OCI-LY3 (cell line): ENCODE data around the gene CCDC110.

Experiments
- H2AFZ ChIP-seq: fragments of 200-600, 300-600 bp; shearing (Covaris generic); 2 replicates; pipeline ENCODE4 v1.6.0; 2014; ENCODE audit warnings: antibody characterized with exemption, low read depth, low read length
- H3K27ac ChIP-seq: fragments of 200-600, 300-600 bp; sonication (generic); 2 replicates; pipeline ENCODE4 v1.5.1; 2014; ENCODE audit warnings: mild to moderate bottlenecking, low read length, moderate library complexity, mixed read lengths
- H3K27me3 ChIP-seq: fragments of 200-600, 300-600 bp; sonication (generic); 2 replicates; pipeline ENCODE4 v1.6.1; 2014; ENCODE audit warnings: low read depth, low read length, mixed read lengths
- H3K36me3 ChIP-seq: fragments of 200-600, 300-600 bp; sonication (generic); replicated peaks from 2 replicates; pipeline ENCODE3; 2014; ENCODE audit warnings: low read depth, low read length, mixed read lengths
- H3K4me1 ChIP-seq: fragments of 300-600, 200-600 bp; sonication (generic); 2 replicates; pipeline ENCODE4 v1.6.1; 2014; ENCODE audit warnings: low read length, mixed read lengths
- H3K4me2 ChIP-seq: fragments of 200-600, 300-600 bp; sonication (generic); 2 replicates; pipeline ENCODE4 v1.6.1; 2014; ENCODE audit warnings: low read length, mixed read lengths
- H3K4me3 ChIP-seq: fragments of 300-600, 200-600 bp; sonication (generic); 2 replicates; pipeline ENCODE4 v1.5.1; 2014; ENCODE audit warnings: antibody characterized with exemption, mild to moderate bottlenecking, low read length, moderate library complexity
- H3K79me2 ChIP-seq: fragments of 300-600, 200-600 bp; shearing (Covaris generic); 2 replicates; pipeline ENCODE4 v1.6.1; 2014; ENCODE audit warnings: mild to moderate bottlenecking, low read length, mixed read lengths
- H3K9ac ChIP-seq: fragments of 300-600, 200-600 bp; shearing (Covaris generic); 2 replicates; pipeline ENCODE4 v1.6.0; 2014; ENCODE audit warnings: mild to moderate bottlenecking, low read length, moderate library complexity
- H3K9me3 ChIP-seq: fragments of 200-600, 300-600 bp; shearing (Covaris generic); 2 replicates; pipeline ENCODE4 v1.6.1; 2014; ENCODE audit warnings: low read length, mixed read lengths; ENCODE audit not compliant: insufficient read depth
- H4K20me1 ChIP-seq: fragments of 200-600, 300-600 bp; sonication (generic); 2 replicates; pipeline ENCODE4 v1.6.1; 2016; ENCODE audit warnings: low read length, mixed read lengths; ENCODE audit not compliant: insufficient read depth
- EZH2phosphoT487 ChIP-seq: fragments of 200-600 bp; shearing (Covaris generic); IDR thresholded peaks from 2 replicates; pipeline ENCODE4 v1.6.1; 2018; ENCODE audit warnings: antibody characterized with exemption, mixed run types, low read depth
- TF ChIP-seq, protein P1 (sequence below): fragments of 200-600, 300-600 bp; sonication (generic); IDR thresholded peaks from 2 replicates; pipeline ENCODE4 v1.5.1; 2014; ENCODE audit warnings: antibody characterized with exemption, low read length, low read depth

The CCDC110 gene

GRCh38 chr4:185467101-185467500, 4.4 kb downstream of the CCDC110 start:
- TF ChIP-seq, protein P1, sequence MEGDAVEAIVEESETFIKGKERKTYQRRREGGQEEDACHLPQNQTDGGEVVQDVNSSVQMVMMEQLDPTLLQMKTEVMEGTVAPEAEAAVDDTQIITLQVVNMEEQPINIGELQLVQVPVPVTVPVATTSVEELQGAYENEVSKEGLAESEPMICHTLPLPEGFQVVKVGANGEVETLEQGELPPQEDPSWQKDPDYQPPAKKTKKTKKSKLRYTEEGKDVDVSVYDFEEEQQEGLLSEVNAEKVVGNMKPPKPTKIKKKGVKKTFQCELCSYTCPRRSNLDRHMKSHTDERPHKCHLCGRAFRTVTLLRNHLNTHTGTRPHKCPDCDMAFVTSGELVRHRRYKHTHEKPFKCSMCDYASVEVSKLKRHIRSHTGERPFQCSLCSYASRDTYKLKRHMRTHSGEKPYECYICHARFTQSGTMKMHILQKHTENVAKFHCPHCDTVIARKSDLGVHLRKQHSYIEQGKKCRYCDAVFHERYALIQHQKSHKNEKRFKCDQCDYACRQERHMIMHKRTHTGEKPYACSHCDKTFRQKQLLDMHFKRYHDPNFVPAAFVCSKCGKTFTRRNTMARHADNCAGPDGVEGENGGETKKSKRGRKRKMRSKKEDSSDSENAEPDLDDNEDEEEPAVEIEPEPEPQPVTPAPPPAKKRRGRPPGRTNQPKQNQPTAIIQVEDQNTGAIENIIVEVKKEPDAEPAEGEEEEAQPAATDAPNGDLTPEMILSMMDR: no peak
- TF ChIP-seq EZH2phosphoT487: no peak
- Histone ChIP-seq H3K9me3 (no peaks in the 10 kb centered on the region), H3K4me3 (no peak overlapping the region), H2AFZ (no peak overlapping the region), H3K79me2 (no peaks in the 10 kb centered on the region), H3K27ac (no peak overlapping the region), H3K4me2 (no peak overlapping the region), H3K4me1 (no peaks in the 10 kb centered on the region), H3K27me3 (no peaks in the 10 kb centered on the region), H3K36me3 (no peaks in the 10 kb centered on the region), H4K20me1 (no peaks in the 10 kb centered on the region), H3K9ac (no peak overlapping the region)

DNA sequence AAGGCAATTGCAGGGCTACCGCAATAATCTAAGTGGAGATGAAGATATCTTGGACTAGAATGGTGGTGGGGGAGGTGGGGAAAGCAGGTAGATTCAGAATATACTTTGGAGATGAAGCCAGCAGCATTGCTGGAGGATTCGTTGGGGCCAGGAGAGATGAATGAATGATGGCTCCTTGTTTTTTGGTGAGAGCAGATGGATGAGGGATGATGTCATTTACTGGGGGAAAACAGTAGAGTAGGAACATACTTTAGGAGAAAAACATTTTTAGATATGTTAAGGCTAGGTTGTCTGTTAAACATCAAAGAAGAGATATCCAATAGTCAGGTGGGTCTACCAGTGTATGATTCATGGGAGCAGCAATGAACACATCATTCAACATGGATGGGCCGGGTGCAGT, 5.8 kb downstream of the CCDC110 start:
- no peak overlapping the region for H3K4me3 ChIP-seq
- H3K9ac ChIP-seq: no peak overlapping the region
- no peak overlapping the region for H3K4me2 ChIP-seq
- no peaks in the 10 kb centered on the region for H3K27me3 ChIP-seq
- no peaks in the 10 kb centered on the region for H4K20me1 ChIP-seq
- no peaks in the 10 kb centered on the region for H3K36me3 ChIP-seq
- TF ChIP-seq, protein P1: no peak
- no peak for TF ChIP-seq EZH2phosphoT487
- H3K79me2 ChIP-seq: no peaks in the 10 kb centered on the region
- H3K9me3 ChIP-seq: no peaks in the 10 kb centered on the region
- no peaks in the 10 kb centered on the region for H3K4me1 ChIP-seq
- no peak overlapping the region for H2AFZ ChIP-seq
- no peak overlapping the region for H3K27ac ChIP-seq

GRCh38 chr4:185464887-185465286, 6.6 kb downstream of the CCDC110 start:
- Histone ChIP-seq H3K4me2 (no peak overlapping the region), H3K4me1 (no peaks in the 10 kb centered on the region), H3K9me3 (no peaks in the 10 kb centered on the region), H3K27me3 (no peaks in the 10 kb centered on the region), H2AFZ (no peak overlapping the region), H3K4me3 (no peak overlapping the region), H3K27ac (no peak overlapping the region), H3K36me3 (no peaks in the 10 kb centered on the region), H3K79me2 (no peaks in the 10 kb centered on the region), H3K9ac (no peak overlapping the region), H4K20me1 (no peaks in the 10 kb centered on the region)
- TF ChIP-seq, protein P1: no peak
- TF ChIP-seq EZH2phosphoT487: no peak

DNA sequence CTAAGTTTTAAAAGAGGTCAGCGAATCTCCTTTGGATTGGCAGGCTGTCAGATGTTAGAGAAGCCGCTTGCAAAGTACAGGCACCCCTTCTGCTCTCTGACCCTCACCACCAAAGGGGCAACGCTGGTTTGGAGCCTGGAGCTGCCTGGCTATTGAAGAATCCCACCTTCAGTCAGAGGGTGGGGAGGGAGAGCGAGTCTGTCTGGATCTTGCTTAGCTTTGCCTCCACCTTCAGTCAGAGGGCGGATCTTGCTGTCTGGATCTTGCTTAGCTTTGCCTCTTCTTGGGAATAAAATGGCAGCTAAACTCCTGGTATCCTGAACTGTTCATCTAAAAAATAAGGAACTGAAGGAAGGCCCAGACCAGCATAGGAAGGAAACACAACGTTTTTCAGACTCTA, 7.3 kb downstream of the CCDC110 start:
- no peaks in the 10 kb centered on the region for H3K27me3 ChIP-seq
- no peaks in the 10 kb centered on the region for H3K4me1 ChIP-seq
- no peak overlapping the region for H3K4me3 ChIP-seq

More for the DNA sequence above, 7.3 kb downstream of the CCDC110 start:
- Histone ChIP-seq H3K79me2 (no peaks in the 10 kb centered on the region), H3K36me3 (no peaks in the 10 kb centered on the region), H3K4me2 (no peak overlapping the region), H2AFZ (no peak overlapping the region), H3K27ac (no peak overlapping the region), H3K9ac (no peak overlapping the region), H3K9me3 (no peaks in the 10 kb centered on the region), H4K20me1 (no peaks in the 10 kb centered on the region)
- TF ChIP-seq, protein P1: no peak
- TF ChIP-seq EZH2phosphoT487: no peak
